ENCODE data around the gene OSTC.
A peak's percentile ranks its signal among the peaks of the same experiment; 100 is the strongest.
"Not testable (repeated sequence)": the region's sequence is repeated elsewhere in the genome, so short reads cannot be mapped to it uniquely, and the experiment has no call there.

Gene OSTC

GRCh38 chr4:108649863-108650211 is 562 bp upstream of the OSTC start:
- no peak for FAIRE-seq

- no peak for FAIRE-seq
Observed at GRCh38 chr4:108651014-108651791, 804 bp downstream of the OSTC start.

- FAIRE-seq = no peak
Observed at GRCh38 chr4:108662629-108663028, 12.2 kb downstream of the OSTC start.

GRCh38 chr4:108674356-108674977 is 24.1 kb downstream of the OSTC start:
- FAIRE-seq = no peak

- no peak for FAIRE-seq
Observed at GRCh38 chr4:108681321-108681809, 31.0 kb downstream of the OSTC start.

GRCh38 chr4:108683479-108683878 is 33.1 kb downstream of the OSTC start:
- FAIRE-seq = peak; percentile 65

GRCh38 chr4:108685036-108685686 is 34.8 kb downstream of the OSTC start:
- no peak for FAIRE-seq

- FAIRE-seq = no peak
Observed at GRCh38 chr4:108690738-108691137, 40.3 kb downstream of the OSTC start.

GRCh38 chr4:108693211-108693610 is 42.8 kb downstream of the OSTC start:
- no peak for FAIRE-seq

GRCh38 chr4:108693819-108694218 is 43.4 kb downstream of the OSTC start:
- no peak for FAIRE-seq

- no peak for FAIRE-seq
Observed at GRCh38 chr4:108694423-108694822, 44.0 kb downstream of the OSTC start.

- FAIRE-seq = no peak
Observed at GRCh38 chr4:108695062-108695461, 44.7 kb downstream of the OSTC start.

- FAIRE-seq = no peak
Observed at GRCh38 chr4:108696160-108696559, 45.8 kb downstream of the OSTC start.

- no peak for FAIRE-seq
Observed at GRCh38 chr4:108700081-108700757, 49.8 kb downstream of the OSTC start.

GRCh38 chr4:108702960-108703359 is 52.6 kb downstream of the OSTC start:
- no peak for FAIRE-seq

- no peak for FAIRE-seq
Observed at GRCh38 chr4:108703370-108703769, 53.0 kb downstream of the OSTC start.

GRCh38 chr4:108703966-108704365 is 53.6 kb downstream of the OSTC start:
- FAIRE-seq = no peak

- FAIRE-seq = no peak
Observed at GRCh38 chr4:108706289-108706688, 55.9 kb downstream of the OSTC start.

- FAIRE-seq = no peak
Observed at GRCh38 chr4:108709234-108709633, 58.8 kb downstream of the OSTC start.

GRCh38 chr4:108709722-108710121 is 59.3 kb downstream of the OSTC start:
- FAIRE-seq = no peak

- FAIRE-seq = not testable (repeated sequence)
Observed at GRCh38 chr4:108710578-108710977, 60.2 kb downstream of the OSTC start.

- FAIRE-seq = no peak
Observed at GRCh38 chr4:108714880-108715279, 64.5 kb downstream of the OSTC start.

GRCh38 chr4:108716340-108716739 is 65.9 kb downstream of the OSTC start:
- no peak for FAIRE-seq
